MM.1S (cell line): ENCODE results near the gene CHD2.

Experiments
- DNase-seq: peaks from one replicate; pipeline ENCODE4 v3.0.0-alpha.2; 2015
- H2AFZ ChIP-seq: fragments of 300-600 bp; sonication (generic); 2 replicates; pipeline ENCODE4 v1.6.0; 2016; ENCODE audit warnings: antibody characterized with exemption, low read length
- H3F3A ChIP-seq: fragments of 300-600 bp; sonication (generic); 2 replicates; pipeline ENCODE4 v1.6.1; 2016; ENCODE audit warnings: mild to moderate bottlenecking, antibody characterized with exemption, low read length, moderate library complexity, mixed read lengths; ENCODE audit not compliant: insufficient read depth
- H3K27ac ChIP-seq: fragments of 300-600 bp; sonication (generic); 2 replicates; pipeline ENCODE4 v1.5.1; 2016; ENCODE audit warnings: mild to moderate bottlenecking, low read length
- H3K27me3 ChIP-seq: fragments of 300-600 bp; sonication (generic); replicated peaks from 2 replicates; pipeline ENCODE4 v1.6.0; 2016; ENCODE audit warnings: low read length; ENCODE audit not compliant: insufficient read depth
- H3K36me3 ChIP-seq: fragments of 300-600 bp; sonication (generic); replicated peaks from 2 replicates; pipeline ENCODE4 v1.6.1; 2016; ENCODE audit warnings: mild to moderate bottlenecking, low read length, mixed read lengths; ENCODE audit not compliant: insufficient read depth
- H3K4me1 ChIP-seq: fragments of 300-600 bp; sonication (generic); 2 replicates; pipeline ENCODE4 v1.6.1; 2016; ENCODE audit warnings: low read length, mixed read lengths
- H3K4me2 ChIP-seq: fragments of 300-600 bp; sonication (generic); 2 replicates; pipeline ENCODE4 v1.6.0; 2016; ENCODE audit warnings: low read depth, low read length
- H3K4me3 ChIP-seq: fragments of 300-600 bp; sonication (generic); 2 replicates; pipeline ENCODE4 v1.5.1; 2016; ENCODE audit warnings: low read length, mixed read lengths
- H3K79me2 ChIP-seq: fragments of 300-600 bp; sonication (generic); 2 replicates; pipeline ENCODE4 v1.6.1; 2016; ENCODE audit warnings: mixed run types, low read length, mixed read lengths
- H3K9ac ChIP-seq: fragments of 300-600 bp; sonication (generic); 2 replicates; pipeline ENCODE4 v1.6.1; 2016; ENCODE audit warnings: low read length, mixed read lengths
- H3K9me2 ChIP-seq: fragments of 300-600 bp; sonication (generic); replicated peaks from 2 replicates; pipeline ENCODE4 v1.6.1; 2016; ENCODE audit warnings: mild to moderate bottlenecking, low read length, mixed read lengths; ENCODE audit not compliant: insufficient read depth
- H3K9me3 ChIP-seq: fragments of 300-600 bp; sonication (generic); replicated peaks from 2 replicates; pipeline ENCODE4 v1.6.1; 2016; ENCODE audit warnings: mild to moderate bottlenecking, low read length, mixed read lengths; ENCODE audit not compliant: insufficient read depth
- H4K20me1 ChIP-seq: fragments of 300-600 bp; sonication (generic); 2 replicates; pipeline ENCODE4 v1.6.1; 2016; ENCODE audit warnings: mild to moderate bottlenecking, low read length, moderate library complexity, mixed read lengths; ENCODE audit not compliant: insufficient read depth
- CTCF ChIP-seq: fragments of 300-600 bp; sonication (generic); IDR thresholded peaks from 2 replicates; pipeline ENCODE4 v1.5.1; 2016; ENCODE audit warnings: antibody characterized with exemption, low read length, mixed read lengths
- EZH2 ChIP-seq: fragments of 300-600 bp; sonication (generic); optimal IDR thresholded peaks from 2 replicates; pipeline ENCODE3; 2017; ENCODE audit warnings: low read depth, mild to moderate bottlenecking, antibody characterized with exemption, low read length, mixed read lengths
- EZH2phosphoT487 ChIP-seq: fragments of 300-600 bp; sonication (generic); IDR thresholded peaks from 2 replicates; pipeline ENCODE4 v1.6.1; 2018; ENCODE audit warnings: antibody characterized with exemption, low read length

Gene CHD2

GRCh38 chr15:92949604-92950249, 49.6 kb downstream of the CHD2 start:
- no peaks in the 10 kb centered on the region for H3K27me3 ChIP-seq
- H3K4me1 ChIP-seq = no peaks in the 10 kb centered on the region
- no peak overlapping the region for H3K4me3 ChIP-seq
- no peak overlapping the region for H3K27ac ChIP-seq
- H3K9me2 ChIP-seq = no peaks in the 10 kb centered on the region
- H4K20me1 ChIP-seq = no peaks in the 10 kb centered on the region
- H3F3A ChIP-seq = no peaks in the 10 kb centered on the region
- no peak overlapping the region for H2AFZ ChIP-seq
- H3K4me2 ChIP-seq = no peak overlapping the region
- no peak for TF ChIP-seq CTCF
- TF ChIP-seq EZH2 = no peak
- TF ChIP-seq EZH2phosphoT487 = no peak
- peaks cover 14% of the 10 kb centered on the region; the same call in 1 of the 2 replicates for H3K79me2 ChIP-seq
- no peaks in the 10 kb centered on the region for H3K9me3 ChIP-seq
- peaks cover 29% of the 10 kb centered on the region for H3K36me3 ChIP-seq
- no peak for DNase-seq
- H3K9ac ChIP-seq = no peak overlapping the region

GRCh38 chr15:92951800-92952457, 51.8 kb downstream of the CHD2 start:
- no peak overlapping the region for H3K27ac ChIP-seq
- no peak overlapping the region for H2AFZ ChIP-seq
- no peaks in the 10 kb centered on the region for H3K9me3 ChIP-seq
- no peaks in the 10 kb centered on the region for H3F3A ChIP-seq
- no peak overlapping the region for H3K4me2 ChIP-seq
- H3K4me3 ChIP-seq = no peak overlapping the region
- TF ChIP-seq EZH2phosphoT487 (no peak), EZH2 (no peak), CTCF (no peak)
- H3K79me2 ChIP-seq = peaks cover 14% of the 10 kb centered on the region; the same call in 1 of the 2 replicates
- no peaks in the 10 kb centered on the region for H4K20me1 ChIP-seq
- no peaks in the 10 kb centered on the region for H3K4me1 ChIP-seq
- DNase-seq = no peak
- H3K9me2 ChIP-seq = no peaks in the 10 kb centered on the region
- H3K27me3 ChIP-seq = no peaks in the 10 kb centered on the region
- H3K9ac ChIP-seq = no peak overlapping the region
- peaks cover 32% of the 10 kb centered on the region for H3K36me3 ChIP-seq

- no peak for DNase-seq
- no peak overlapping the region for H3K9ac ChIP-seq
- no peaks in the 10 kb centered on the region for H3F3A ChIP-seq
- H2AFZ ChIP-seq = no peak overlapping the region
- H3K9me2 ChIP-seq = no peaks in the 10 kb centered on the region
- H3K27me3 ChIP-seq = no peaks in the 10 kb centered on the region
- no peak overlapping the region for H3K27ac ChIP-seq
- H3K4me1 ChIP-seq = no peaks in the 10 kb centered on the region
- TF ChIP-seq EZH2 = no peak
- no peak for TF ChIP-seq CTCF
- no peak for TF ChIP-seq EZH2phosphoT487
- H3K4me3 ChIP-seq = no peak overlapping the region
- H3K79me2 ChIP-seq = peaks cover 11% of the 10 kb centered on the region; the same call in 1 of the 2 replicates
- no peaks in the 10 kb centered on the region for H3K9me3 ChIP-seq
- H3K36me3 ChIP-seq = peaks cover 27% of the 10 kb centered on the region
- H4K20me1 ChIP-seq = no peaks in the 10 kb centered on the region
- no peak overlapping the region for H3K4me2 ChIP-seq
Observed at GRCh38 chr15:92952458-92952850, 52.3 kb downstream of the CHD2 start.
